ENCODE results near the gene HNRNPH2. TPM values are rescaled to one million over a fixed set of nuclear protein-coding genes. Genes with fewer than 3 reads are reported as not detected.

Gene HNRNPH2
- total and polyA plus RNA-seq, 4 donors = 31.5 to 36.9 (median 34.8) TPM

DNA sequence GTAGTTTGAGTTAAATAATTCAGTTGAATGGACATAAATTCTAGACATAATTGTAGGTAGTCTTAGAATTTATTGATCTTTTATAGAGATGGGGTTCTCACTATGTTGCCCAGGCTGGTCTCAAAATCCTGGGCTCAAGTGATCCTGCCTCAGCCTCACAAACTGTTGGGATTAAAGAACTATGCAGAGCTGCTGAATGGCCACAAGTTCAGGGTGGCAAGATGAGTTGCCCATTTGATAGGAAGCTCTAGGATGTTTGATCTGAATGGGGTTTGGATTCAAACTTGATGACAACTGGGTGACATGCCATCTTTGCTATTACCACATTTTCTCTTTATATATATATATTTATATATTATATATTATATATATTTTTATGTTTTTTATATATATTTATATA lies 13.7 kb upstream of the HNRNPH2 start:
- TF ChIP-seq EGR1 (IDR thresholded peaks at IDR 0.05; ENCODE audit: low read depth in 2 of 2) (no peak), TAF1 (conservative IDR thresholded peaks at IDR 0.05) (no peak), FOXA1 (IDR thresholded peaks at IDR 0.05) (no peak), HNF4G (IDR thresholded peaks at IDR 0.05) (no peak), JUND (IDR thresholded peaks at IDR 0.05) (no peak), HNF4A (conservative IDR thresholded peaks at IDR 0.05) (no peak), FOXA2 (IDR thresholded peaks at IDR 0.05) (no peak), SP1 (IDR thresholded peaks at IDR 0.05) (no peak), RXRA (IDR thresholded peaks at IDR 0.05) (no peak), NR2F2 (IDR thresholded peaks at IDR 0.05) (no peak), CTCF (IDR thresholded peaks at IDR 0.05; ENCODE audit: low read depth, low read length, missing input control) (no peak), GABPA (IDR thresholded peaks at IDR 0.05 in 1 of 2, conservative IDR thresholded peaks at IDR 0.05 in 1 of 2) (no peak), MAX (IDR thresholded peaks at IDR 0.05) (no peak), YY1 (IDR thresholded peaks at IDR 0.05) (no peak), RAD21 (IDR thresholded peaks at IDR 0.05) (no peak)
- TF ChIP-seq, protein P1, sequence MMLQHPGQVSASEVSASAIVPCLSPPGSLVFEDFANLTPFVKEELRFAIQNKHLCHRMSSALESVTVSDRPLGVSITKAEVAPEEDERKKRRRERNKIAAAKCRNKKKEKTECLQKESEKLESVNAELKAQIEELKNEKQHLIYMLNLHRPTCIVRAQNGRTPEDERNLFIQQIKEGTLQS (IDR thresholded peaks at IDR 0.05) = no peak
- TF ChIP-seq, protein P2, sequence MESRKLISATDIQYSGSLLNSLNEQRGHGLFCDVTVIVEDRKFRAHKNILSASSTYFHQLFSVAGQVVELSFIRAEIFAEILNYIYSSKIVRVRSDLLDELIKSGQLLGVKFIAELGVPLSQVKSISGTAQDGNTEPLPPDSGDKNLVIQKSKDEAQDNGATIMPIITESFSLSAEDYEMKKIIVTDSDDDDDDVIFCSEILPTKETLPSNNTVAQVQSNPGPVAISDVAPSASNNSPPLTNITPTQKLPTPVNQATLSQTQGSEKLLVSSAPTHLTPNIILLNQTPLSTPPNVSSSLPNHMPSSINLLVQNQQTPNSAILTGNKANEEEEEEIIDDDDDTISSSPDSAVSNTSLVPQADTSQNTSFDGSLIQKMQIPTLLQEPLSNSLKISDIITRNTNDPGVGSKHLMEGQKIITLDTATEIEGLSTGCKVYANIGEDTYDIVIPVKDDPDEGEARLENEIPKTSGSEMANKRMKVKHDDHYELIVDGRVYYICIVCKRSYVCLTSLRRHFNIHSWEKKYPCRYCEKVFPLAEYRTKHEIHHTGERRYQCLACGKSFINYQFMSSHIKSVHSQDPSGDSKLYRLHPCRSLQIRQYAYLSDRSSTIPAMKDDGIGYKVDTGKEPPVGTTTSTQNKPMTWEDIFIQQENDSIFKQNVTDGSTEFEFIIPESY (IDR thresholded peaks at IDR 0.05) = no peak
- TF ChIP-seq, protein P3, sequence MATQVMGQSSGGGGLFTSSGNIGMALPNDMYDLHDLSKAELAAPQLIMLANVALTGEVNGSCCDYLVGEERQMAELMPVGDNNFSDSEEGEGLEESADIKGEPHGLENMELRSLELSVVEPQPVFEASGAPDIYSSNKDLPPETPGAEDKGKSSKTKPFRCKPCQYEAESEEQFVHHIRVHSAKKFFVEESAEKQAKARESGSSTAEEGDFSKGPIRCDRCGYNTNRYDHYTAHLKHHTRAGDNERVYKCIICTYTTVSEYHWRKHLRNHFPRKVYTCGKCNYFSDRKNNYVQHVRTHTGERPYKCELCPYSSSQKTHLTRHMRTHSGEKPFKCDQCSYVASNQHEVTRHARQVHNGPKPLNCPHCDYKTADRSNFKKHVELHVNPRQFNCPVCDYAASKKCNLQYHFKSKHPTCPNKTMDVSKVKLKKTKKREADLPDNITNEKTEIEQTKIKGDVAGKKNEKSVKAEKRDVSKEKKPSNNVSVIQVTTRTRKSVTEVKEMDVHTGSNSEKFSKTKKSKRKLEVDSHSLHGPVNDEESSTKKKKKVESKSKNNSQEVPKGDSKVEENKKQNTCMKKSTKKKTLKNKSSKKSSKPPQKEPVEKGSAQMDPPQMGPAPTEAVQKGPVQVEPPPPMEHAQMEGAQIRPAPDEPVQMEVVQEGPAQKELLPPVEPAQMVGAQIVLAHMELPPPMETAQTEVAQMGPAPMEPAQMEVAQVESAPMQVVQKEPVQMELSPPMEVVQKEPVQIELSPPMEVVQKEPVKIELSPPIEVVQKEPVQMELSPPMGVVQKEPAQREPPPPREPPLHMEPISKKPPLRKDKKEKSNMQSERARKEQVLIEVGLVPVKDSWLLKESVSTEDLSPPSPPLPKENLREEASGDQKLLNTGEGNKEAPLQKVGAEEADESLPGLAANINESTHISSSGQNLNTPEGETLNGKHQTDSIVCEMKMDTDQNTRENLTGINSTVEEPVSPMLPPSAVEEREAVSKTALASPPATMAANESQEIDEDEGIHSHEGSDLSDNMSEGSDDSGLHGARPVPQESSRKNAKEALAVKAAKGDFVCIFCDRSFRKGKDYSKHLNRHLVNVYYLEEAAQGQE (IDR thresholded peaks at IDR 0.05) = no peak

More for the DNA sequence above, 13.7 kb upstream of the HNRNPH2 start:
- Histone ChIP-seq H3K9me3 (ENCODE audit: control insufficient read depth in 4 of 4, low read length in 3 of 4) (no peaks in the 10 kb centered on the region), H3K4me1 (ENCODE audit: control insufficient read depth in 4 of 4, insufficient read depth in 4 of 4, low read length in 3 of 4) (peaks cover 0 to 5% (median 2%) of the 10 kb centered on the region in 4 donors), H3K4me3 (ENCODE audit: low read depth in 1 of 3, low read length in 3 of 3) (no peak overlapping the region), H3K9ac (ENCODE audit: low read depth in 1 of 2, low read length in 2 of 2) (no peak overlapping the region), H3K27me3 (ENCODE audit: control insufficient read depth in 4 of 4, insufficient read depth in 4 of 4, low read length in 3 of 4) (no peaks in the 10 kb centered on the region), H3K36me3 (ENCODE audit: control insufficient read depth in 4 of 4, insufficient read depth in 3 of 4, low read depth in 1 of 4, low read length in 3 of 4) (peaks cover 0 to 6% (median 4%) of the 10 kb centered on the region in 4 donors), H3K27ac (ENCODE audit: low read depth in 1 of 2, low read length in 2 of 2) (no peak overlapping the region)
- DNase-seq (ENCODE audit: low spot score) = no peak

Measured in liver (tissue), 9 donors.